ENCODE data around the gene TNFRSF25. TPM values are rescaled to one million over a fixed set of nuclear protein-coding genes. Genes with fewer than 3 reads are reported as not detected.

TNFRSF25 gene
- total RNA-seq, 5 donors from 2014 or later (not counting 1 experiment from before 2014, with no cell fraction given): 215 to 580 (median 446) TPM

DNA sequence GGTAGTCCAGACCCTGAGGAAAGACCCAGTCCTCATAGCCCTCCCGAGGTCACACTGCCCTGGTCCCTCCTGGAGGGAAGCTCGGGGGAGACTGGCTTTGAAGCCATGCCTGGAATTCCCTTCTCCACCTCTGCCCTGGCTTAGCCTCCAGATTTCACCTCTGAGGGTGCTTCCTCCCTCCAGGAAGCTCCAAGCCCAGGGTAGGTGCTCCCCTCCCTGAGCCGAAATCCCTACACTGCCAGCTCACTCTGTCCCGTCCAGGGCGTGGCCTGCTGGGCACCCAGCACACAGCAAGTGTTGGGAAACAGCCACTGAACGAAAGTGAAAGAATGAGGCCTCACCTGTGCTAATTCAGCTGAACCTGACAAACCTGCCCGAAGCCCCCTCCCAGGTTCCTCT lies 6.0 kb upstream of the TNFRSF25 start:
- peaks cover 0 to 10% of the 10 kb centered on the region in 2 experiments for H3K27me3 ChIP-seq (replicated peaks in 1 of 2; ENCODE audit: control insufficient read depth in 2 of 2, extremely low read depth in 1 of 2, insufficient read depth in 2 of 2, low read length in 1 of 2)
- ChIA-PET CTCF (interaction anchor here (0.6 kb wide), 2 partner anchors 48 kb away, joined by 3 to 4 read pairs; no protein-coding TSS in a partner anchor), POLR2A (no interaction called here)
- no peak overlapping the region for H3K4me3 Mint-ChIP-seq
- WGBS (ENCODE audit: insufficient coverage): 98% methylated on average over 6 of the region's 7 CpGs
- no peak for ATAC-seq (replicated peaks in 1 of 4)
- H3K36me3 ChIP-seq (ENCODE audit: control insufficient read depth in 2 of 2, extremely low read depth in 1 of 2, insufficient read depth in 1 of 2, low read length in 1 of 2): no peaks in the 10 kb centered on the region
- H3K4me1 Mint-ChIP-seq: peaks cover 4 to 11% (median 7%) of the 10 kb centered on the region in 3 donors
- no peaks in the 10 kb centered on the region for H3K36me3 Mint-ChIP-seq
- H3K27ac Mint-ChIP-seq: no peak overlapping the region
- DNase-seq: no peak
- H3K4me1 ChIP-seq (ENCODE audit: control insufficient read depth in 1 of 2, extremely low read depth in 1 of 2, insufficient read depth in 2 of 2, low read length in 2 of 2): peaks cover 0 to 15% of the 10 kb centered on the region in 2 experiments
- no peak overlapping the region for H3K4me3 ChIP-seq (ENCODE audit: control insufficient read depth in 1 of 2, extremely low read depth in 1 of 2, low read length in 1 of 2)
- no peaks in the 10 kb centered on the region for H3K9me3 Mint-ChIP-seq
- no peak overlapping the region for H3K27ac ChIP-seq (ENCODE audit: low read length)
- H3K27me3 Mint-ChIP-seq: no peaks in the 10 kb centered on the region
- no peaks in the 10 kb centered on the region for H3K9me3 ChIP-seq

DNA sequence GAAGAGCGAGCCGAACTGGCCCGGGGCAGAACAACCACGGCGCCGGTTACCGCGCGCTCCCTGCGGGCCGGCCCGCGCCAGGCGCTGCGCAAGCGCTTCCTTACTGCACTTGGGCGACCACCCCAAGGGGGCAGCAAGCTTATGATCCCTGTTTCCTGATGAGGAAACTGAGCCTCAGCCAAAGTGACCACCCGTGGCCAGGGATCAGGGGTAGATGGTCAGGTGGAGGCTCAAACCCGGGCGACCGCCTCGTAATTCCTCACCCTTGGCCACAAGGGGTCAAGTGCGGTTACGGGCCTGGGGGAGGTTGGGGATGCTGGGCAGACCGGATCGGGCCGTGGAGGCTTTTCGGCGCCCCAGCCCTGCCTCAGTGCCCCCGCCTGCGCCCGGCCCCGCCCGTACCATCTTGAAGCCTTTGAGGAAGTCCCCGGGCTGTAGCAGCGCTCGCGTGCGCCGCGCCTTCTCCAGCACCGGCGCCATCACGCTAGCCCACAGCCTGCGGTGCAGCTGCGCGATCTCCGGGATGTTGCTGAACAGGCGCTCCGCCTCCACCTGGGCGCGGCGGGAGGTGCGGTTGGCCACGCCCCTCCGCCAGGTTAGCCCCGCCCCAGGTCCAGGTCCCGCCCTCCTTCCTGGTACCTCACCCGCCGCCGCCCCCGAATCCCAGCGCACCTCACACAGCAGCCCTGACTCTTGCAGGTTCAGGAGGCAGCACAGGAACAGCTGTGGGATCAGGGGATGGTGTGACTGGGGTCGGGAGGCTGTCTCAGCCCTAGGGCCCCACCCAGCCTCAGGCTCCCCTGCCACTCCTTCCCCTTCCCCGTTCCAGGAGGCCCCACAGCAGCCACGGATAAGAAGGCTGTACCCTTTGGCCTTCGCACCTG lies 5.4 kb upstream of the TNFRSF25 start:
- Mint-ChIP-seq H3K4me1 (peaks cover 6 to 16% (median 7%) of the 10 kb centered on the region in 3 donors), H3K9me3 (no peaks in the 10 kb centered on the region), H3K36me3 (no peaks in the 10 kb centered on the region), H3K27ac (no peak overlapping the region), H3K4me3 (no peak overlapping the region), H3K27me3 (no peaks in the 10 kb centered on the region)
- Histone ChIP-seq H3K4me1 (ENCODE audit: control insufficient read depth in 1 of 2, extremely low read depth in 1 of 2, insufficient read depth in 2 of 2, low read length in 2 of 2) (peaks cover under 1 to 22% of the 10 kb centered on the region in 2 experiments), H3K4me3 (ENCODE audit: control insufficient read depth in 1 of 2, extremely low read depth in 1 of 2, low read length in 1 of 2) (no peak overlapping the region), H3K36me3 (ENCODE audit: control insufficient read depth in 2 of 2, extremely low read depth in 1 of 2, insufficient read depth in 1 of 2, low read length in 1 of 2) (no peaks in the 10 kb centered on the region), H3K9me3 (no peaks in the 10 kb centered on the region), H3K27ac (ENCODE audit: low read length) (no peak overlapping the region), H3K27me3 (replicated peaks in 1 of 2; ENCODE audit: control insufficient read depth in 2 of 2, extremely low read depth in 1 of 2, insufficient read depth in 2 of 2, low read length in 1 of 2) (peaks cover 0 to 13% of the 10 kb centered on the region in 2 experiments)
- 92% methylated on average over 51 of the region's 67 CpGs for WGBS (ENCODE audit: insufficient coverage)
- DNase-seq (no peak), ATAC-seq (replicated peaks in 1 of 4) (peak in 2 of 4 experiments; percentile 37 to 45)
- POLR2A ChIA-PET: interaction anchor here in 1 of 2 donors (1.3 kb wide), 1 partner anchor 11 kb away, joined by 3 read pairs; no protein-coding TSS in a partner anchor
- CTCF ChIA-PET: interaction anchor here in 1 of 2 donors (0.6 kb wide), 1 partner anchor 48 kb away, joined by 4 read pairs; no protein-coding TSS in a partner anchor

DNA sequence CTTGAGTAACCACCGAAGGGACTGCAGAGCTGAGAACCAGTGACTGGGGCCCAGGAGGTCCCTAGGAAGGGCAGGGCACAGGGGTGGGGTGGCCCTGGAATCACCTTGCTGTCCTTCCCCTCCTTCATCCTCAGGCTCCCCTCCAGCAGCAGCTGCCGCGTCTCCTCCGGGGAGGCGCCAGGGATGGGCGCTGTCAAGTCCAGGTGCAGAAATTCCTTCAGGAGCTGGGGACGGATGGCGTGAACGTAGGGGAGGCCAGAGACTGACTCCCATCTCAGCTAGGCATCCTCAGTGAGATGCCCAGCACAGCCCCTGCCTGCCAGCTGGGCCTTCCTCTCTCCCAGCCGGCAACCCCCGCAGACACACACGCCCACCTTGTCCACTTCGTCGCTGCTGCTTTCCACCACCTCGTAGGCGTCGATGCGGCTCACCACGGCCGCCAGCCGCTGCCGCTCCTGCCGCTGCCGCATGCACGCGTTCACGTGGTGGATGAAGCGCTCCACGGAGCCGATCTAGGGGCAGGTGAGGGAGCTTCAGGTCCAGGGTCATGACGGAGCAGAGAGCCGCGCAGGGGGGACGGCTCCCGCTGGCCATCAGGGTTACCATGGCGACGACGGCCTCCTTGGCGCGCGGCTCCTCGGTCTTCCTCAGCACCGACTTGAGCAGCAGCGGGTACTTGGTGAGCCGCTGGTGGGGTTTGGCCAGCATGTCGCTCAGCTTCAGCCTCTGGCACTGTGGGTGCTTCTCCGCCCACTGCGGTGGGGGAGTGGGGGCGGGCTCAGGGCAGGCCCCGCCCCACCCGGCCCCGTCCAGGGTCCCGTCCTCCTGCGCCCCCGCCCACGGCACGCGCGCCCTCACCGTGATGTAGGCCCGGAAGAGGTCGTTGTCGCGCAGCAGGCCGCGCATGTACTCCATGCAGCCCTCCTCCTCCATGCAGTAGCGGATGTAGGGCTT lies 4.4 kb upstream of the TNFRSF25 start:
- POLR2A ChIA-PET: interaction anchor here (1.1 to 1.3 kb wide), 2 partner anchors 10 kb away, joined by 3 read pairs; no protein-coding TSS in a partner anchor
- Histone ChIP-seq H3K9me3 (no peaks in the 10 kb centered on the region), H3K27ac (ENCODE audit: low read length) (no peak overlapping the region), H3K4me1 (ENCODE audit: control insufficient read depth in 1 of 2, extremely low read depth in 1 of 2, insufficient read depth in 2 of 2, low read length in 2 of 2) (peaks cover 2 to 23% of the 10 kb centered on the region in 2 experiments), H3K4me3 (ENCODE audit: control insufficient read depth in 1 of 2, extremely low read depth in 1 of 2, low read length in 1 of 2) (no peak overlapping the region), H3K36me3 (ENCODE audit: control insufficient read depth in 2 of 2, extremely low read depth in 1 of 2, insufficient read depth in 1 of 2, low read length in 1 of 2) (no peaks in the 10 kb centered on the region), H3K27me3 (replicated peaks in 1 of 2; ENCODE audit: control insufficient read depth in 2 of 2, extremely low read depth in 1 of 2, insufficient read depth in 2 of 2, low read length in 1 of 2) (peaks cover 0 to 11% of the 10 kb centered on the region in 2 experiments)
- CTCF ChIA-PET: no interaction called here
- Mint-ChIP-seq H3K27me3 (no peaks in the 10 kb centered on the region), H3K4me1 (peaks cover 2 to 13% (median 5%) of the 10 kb centered on the region in 3 donors), H3K36me3 (no peaks in the 10 kb centered on the region), H3K9me3 (no peaks in the 10 kb centered on the region), H3K27ac (no peak overlapping the region), H3K4me3 (no peak overlapping the region)
- WGBS (ENCODE audit: insufficient coverage): 95% methylated on average over 51 of the region's 67 CpGs
- ATAC-seq (replicated peaks in 1 of 4) (no peak), DNase-seq (no peak)

DNA sequence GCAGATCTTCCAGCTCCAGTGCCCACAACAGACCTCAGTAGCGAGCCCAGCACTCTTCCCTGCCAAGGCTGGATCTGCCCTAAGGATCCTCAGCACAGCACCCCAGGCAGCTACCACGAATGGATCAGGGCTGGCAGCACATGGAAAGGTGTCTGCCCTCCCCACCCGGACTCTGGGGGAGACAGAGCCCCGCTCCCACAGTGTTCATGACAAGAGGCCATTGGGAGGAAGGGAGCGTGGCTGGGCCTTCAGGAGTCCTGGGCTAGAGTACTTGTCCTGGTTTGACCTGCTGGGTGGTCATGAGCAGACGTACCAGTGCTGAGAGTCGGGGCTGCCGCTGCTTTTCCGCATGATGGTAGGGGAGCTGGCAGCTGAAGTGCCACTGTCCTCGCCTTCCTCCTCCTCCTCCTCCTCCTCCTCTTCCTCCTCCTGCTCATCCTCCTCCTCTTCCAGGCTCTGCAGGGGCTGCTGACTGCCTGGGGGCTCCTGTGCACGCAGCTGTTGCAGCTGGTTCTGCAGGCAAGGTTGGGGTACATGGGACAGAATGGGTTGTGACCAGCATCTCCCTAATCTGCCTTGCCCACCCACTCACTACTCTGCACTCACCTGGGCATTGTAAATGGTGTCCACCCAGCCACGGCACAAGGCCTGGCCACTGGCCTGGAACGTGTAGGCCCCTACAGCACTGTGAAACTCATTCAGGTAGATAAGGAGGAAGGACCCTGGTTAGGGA lies 2.9 kb upstream of the TNFRSF25 start:
- ATAC-seq (replicated peaks in 1 of 4): no peak
- CTCF ChIA-PET: interaction anchor here in 1 of 2 donors (0.6 kb wide), 1 partner anchor 288 kb away, joined by 3 read pairs; no protein-coding TSS in a partner anchor

DNA sequence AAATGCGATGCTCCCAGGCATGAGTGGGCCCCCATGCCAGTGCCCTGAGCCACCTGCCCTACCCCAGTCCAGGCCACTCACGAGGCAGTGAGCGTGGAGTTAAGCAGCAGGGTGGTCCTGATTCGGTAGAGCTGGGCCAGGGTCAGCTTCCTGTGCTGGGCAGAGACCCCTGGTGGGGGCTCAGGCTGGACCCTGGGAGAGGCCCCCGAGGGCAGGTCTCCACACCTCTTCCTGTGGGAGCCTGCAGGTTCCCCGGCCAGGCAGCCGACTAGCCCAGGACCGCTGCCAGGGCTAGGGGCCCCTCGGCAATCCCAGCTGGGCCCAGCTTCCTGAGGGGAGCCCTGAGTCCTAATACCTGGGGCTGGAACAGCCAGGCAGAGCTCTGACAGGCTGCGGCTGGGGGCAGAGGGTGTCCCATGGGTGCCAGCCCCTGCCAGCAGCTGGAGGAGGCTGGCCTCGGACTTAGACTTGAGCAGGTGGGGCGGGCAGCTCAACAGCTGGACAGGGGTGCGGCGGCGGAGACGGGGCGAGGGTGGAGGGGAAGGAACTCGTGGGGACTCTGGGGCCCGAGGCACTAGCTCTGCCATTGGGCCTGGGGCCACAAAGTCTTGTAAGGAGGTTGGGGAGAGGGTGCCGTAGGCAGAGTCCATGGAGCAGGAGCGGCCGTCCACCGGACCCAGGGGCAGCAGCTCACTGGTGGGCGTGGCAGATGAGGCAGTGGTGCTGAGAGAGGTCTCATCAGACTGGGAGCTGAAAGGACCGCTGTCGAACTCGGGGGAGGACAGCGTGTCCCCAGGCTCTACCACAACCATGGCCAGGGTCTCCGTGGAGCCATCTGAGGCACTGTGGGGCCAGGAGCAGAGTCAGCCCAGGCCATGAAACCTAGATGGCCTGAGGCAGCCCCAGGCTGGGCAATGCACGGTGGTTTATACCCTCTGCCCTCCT lies 2.0 kb upstream of the TNFRSF25 start:
- Mint-ChIP-seq H3K27me3 (no peaks in the 10 kb centered on the region), H3K4me1 (peaks cover 15 to 25% (median 17%) of the 10 kb centered on the region in 3 donors), H3K9me3 (no peaks in the 10 kb centered on the region), H3K27ac (peak overlapping the region; percentile 24 to 64), H3K36me3 (peaks cover 13% of the 10 kb centered on the region), H3K4me3 (peak overlapping the region in 2 of 3 donors; percentile 13 to 92)
- no peaks in the 10 kb centered on the region for H3K9me3 ChIP-seq
- 95% methylated on average over 26 of the region's 30 CpGs for WGBS (ENCODE audit: insufficient coverage)
- H3K27ac ChIP-seq (ENCODE audit: low read length): no peak overlapping the region
- ChIA-PET CTCF (no interaction called here), POLR2A (interaction anchor here in 1 of 2 donors (0.7 kb wide), 1 partner anchor 78 kb away, joined by 3 read pairs; no protein-coding TSS in a partner anchor)
- ATAC-seq (replicated peaks in 1 of 4) (no peak), DNase-seq (no peak)
- peaks cover 0 to 8% of the 10 kb centered on the region in 2 experiments for H3K27me3 ChIP-seq (replicated peaks in 1 of 2; ENCODE audit: control insufficient read depth in 2 of 2, extremely low read depth in 1 of 2, insufficient read depth in 2 of 2, low read length in 1 of 2)
- H3K4me1 ChIP-seq (ENCODE audit: control insufficient read depth in 1 of 2, extremely low read depth in 1 of 2, insufficient read depth in 2 of 2, low read length in 2 of 2): peaks cover 11 to 43% of the 10 kb centered on the region in 2 experiments
- no peak overlapping the region for H3K4me3 ChIP-seq (ENCODE audit: control insufficient read depth in 1 of 2, extremely low read depth in 1 of 2, low read length in 1 of 2)
- peaks cover under 1 to 8% of the 10 kb centered on the region in 2 donors for H3K36me3 ChIP-seq (ENCODE audit: control insufficient read depth in 2 of 2, extremely low read depth in 1 of 2, insufficient read depth in 1 of 2, low read length in 1 of 2)

More for the DNA sequence above, 2.9 kb upstream of the TNFRSF25 start:
- POLR2A ChIA-PET: no interaction called here
- H3K36me3 ChIP-seq (ENCODE audit: control insufficient read depth in 2 of 2, extremely low read depth in 1 of 2, insufficient read depth in 1 of 2, low read length in 1 of 2): peaks cover 0 to 5% of the 10 kb centered on the region in 2 donors
- peaks cover 8 to 35% of the 10 kb centered on the region in 2 experiments for H3K4me1 ChIP-seq (ENCODE audit: control insufficient read depth in 1 of 2, extremely low read depth in 1 of 2, insufficient read depth in 2 of 2, low read length in 2 of 2)
- no peaks in the 10 kb centered on the region for H3K9me3 ChIP-seq
- H3K27me3 Mint-ChIP-seq: no peaks in the 10 kb centered on the region
- no peak for DNase-seq
- peaks cover 0 to 8% of the 10 kb centered on the region in 2 experiments for H3K27me3 ChIP-seq (replicated peaks in 1 of 2; ENCODE audit: control insufficient read depth in 2 of 2, extremely low read depth in 1 of 2, insufficient read depth in 2 of 2, low read length in 1 of 2)
- peaks cover 9% of the 10 kb centered on the region for H3K36me3 Mint-ChIP-seq
- 96% methylated on average over 5 of the region's 13 CpGs for WGBS (ENCODE audit: insufficient coverage)
- no peak overlapping the region for H3K4me3 Mint-ChIP-seq
- H3K4me1 Mint-ChIP-seq: peaks cover 10 to 20% (median 12%) of the 10 kb centered on the region in 3 donors
- H3K9me3 Mint-ChIP-seq: no peaks in the 10 kb centered on the region
- H3K27ac Mint-ChIP-seq: no peak overlapping the region
- H3K27ac ChIP-seq (ENCODE audit: low read length): no peak overlapping the region
- H3K4me3 ChIP-seq (ENCODE audit: control insufficient read depth in 1 of 2, extremely low read depth in 1 of 2, low read length in 1 of 2): no peak overlapping the region
